Measurements from ENCODE around the gene ASF1B.

ASF1B gene

DNA sequence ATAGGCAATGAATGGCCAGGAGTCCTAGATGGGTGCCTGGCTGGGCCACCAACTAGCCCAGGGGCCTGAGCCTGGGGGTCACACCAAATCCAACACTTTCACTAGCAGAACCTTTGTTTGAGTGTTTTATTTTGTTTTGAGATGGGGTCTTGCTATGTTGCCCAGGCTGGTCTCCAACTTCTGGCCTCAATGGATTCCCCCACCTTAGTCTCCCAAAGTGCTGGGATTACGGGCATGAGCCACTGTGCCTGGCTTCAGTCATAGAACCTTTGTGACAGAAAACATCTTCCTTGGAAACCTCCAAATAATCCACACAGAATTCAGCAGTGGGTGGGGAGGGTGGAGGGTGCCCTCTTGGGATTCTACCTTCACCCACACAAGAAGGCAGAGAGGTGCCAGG, 24.9 kb downstream of the ASF1B start:
- DNase-seq (ENCODE audit: low read depth in 2 of 2) = no peak

- no peak for DNase-seq (ENCODE audit: low read depth in 2 of 2)
Observed at GRCh38 chr19:14110650-14111049, 25.7 kb downstream of the ASF1B start.

GRCh38 chr19:14107581-14108461, 28.6 kb downstream of the ASF1B start:
- DNase-seq (ENCODE audit: low read depth in 2 of 2) = no peak

- DNase-seq (ENCODE audit: low read depth in 2 of 2) = no peak
Observed at GRCh38 chr19:14106840-14107239, 29.5 kb downstream of the ASF1B start.

DNA sequence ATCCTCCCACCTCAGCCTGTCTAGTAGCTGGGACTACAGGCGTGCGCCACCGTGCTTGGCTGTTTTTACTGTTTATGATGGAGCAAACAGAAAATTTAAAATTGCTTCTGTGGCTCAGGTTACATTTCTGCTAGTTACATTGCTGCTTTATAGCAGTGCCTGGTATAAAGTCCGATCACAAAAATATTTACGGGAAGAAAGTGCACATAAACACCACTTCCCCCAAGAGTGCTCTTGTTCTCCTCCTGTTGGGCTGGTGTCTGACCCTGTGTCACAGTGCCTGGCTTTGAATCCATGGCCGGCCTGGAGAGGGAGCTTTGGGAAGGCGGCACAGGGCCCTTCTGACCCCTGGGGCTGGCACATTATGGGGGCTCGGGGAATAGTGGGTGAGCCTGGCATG, 30.7 kb downstream of the ASF1B start:
- no peak for DNase-seq (ENCODE audit: low read depth in 2 of 2)

DNA sequence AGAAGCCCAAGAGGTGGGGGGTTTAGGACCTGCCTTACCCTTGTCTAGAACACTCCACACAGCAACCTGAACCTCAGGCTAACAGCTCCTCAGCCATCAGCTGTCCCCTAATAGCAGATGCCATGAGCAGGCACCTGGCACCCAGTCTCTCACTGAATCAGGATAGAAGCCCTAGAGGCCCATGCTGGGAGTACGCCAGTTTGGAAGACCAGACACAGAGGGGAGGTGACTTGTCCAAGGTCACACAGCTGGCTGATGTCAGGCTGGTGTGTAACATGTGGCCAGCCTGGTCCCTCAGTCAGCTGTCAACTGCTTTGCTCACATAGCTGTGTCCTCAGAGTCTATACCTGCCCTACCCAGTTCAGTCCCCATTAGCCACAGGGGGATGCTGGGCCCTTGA, 33.1 kb downstream of the ASF1B start:
- no peak for DNase-seq (ENCODE audit: low read depth in 2 of 2)

- DNase-seq (ENCODE audit: low read depth in 2 of 2) = no peak
Observed at GRCh38 chr19:14102756-14103155, 33.6 kb downstream of the ASF1B start.

- DNase-seq (ENCODE audit: low read depth in 2 of 2) = no peak
Observed at GRCh38 chr19:14102102-14102696, 34.2 kb downstream of the ASF1B start.

GRCh38 chr19:14101003-14101545, 35.3 kb downstream of the ASF1B start:
- DNase-seq (ENCODE audit: low read depth in 2 of 2) = no peak

DNA sequence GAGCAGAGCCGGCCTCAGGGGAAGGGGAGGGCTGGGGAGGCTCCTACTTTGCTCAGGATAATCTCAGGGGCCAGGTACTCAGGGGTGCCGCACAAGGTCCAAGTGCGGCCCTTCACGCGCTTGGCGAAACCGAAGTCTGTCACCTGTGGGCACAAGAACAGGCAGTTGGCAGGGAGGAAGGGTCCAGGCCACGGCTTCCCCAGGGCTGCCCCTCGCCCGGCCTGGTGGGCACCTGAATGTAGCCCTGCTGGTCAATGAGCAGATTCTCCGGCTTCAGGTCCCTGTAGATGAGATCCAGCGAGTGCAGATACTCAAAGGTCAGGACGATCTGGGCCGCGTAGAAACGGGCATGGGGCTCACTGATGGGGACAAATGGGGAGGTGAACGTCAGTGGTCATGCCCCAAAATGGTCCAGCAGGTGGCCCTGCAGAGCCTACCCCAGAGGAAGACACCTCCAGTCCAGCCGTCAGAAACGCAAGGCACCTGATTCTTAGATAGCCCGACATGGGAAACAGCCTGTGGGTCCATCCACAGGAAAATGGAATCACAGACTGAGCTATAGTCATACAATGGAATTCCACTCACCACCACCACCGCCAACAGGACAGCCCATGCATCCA, 38.7 kb downstream of the ASF1B start:
- no peak for DNase-seq (ENCODE audit: low read depth in 2 of 2)

DNA sequence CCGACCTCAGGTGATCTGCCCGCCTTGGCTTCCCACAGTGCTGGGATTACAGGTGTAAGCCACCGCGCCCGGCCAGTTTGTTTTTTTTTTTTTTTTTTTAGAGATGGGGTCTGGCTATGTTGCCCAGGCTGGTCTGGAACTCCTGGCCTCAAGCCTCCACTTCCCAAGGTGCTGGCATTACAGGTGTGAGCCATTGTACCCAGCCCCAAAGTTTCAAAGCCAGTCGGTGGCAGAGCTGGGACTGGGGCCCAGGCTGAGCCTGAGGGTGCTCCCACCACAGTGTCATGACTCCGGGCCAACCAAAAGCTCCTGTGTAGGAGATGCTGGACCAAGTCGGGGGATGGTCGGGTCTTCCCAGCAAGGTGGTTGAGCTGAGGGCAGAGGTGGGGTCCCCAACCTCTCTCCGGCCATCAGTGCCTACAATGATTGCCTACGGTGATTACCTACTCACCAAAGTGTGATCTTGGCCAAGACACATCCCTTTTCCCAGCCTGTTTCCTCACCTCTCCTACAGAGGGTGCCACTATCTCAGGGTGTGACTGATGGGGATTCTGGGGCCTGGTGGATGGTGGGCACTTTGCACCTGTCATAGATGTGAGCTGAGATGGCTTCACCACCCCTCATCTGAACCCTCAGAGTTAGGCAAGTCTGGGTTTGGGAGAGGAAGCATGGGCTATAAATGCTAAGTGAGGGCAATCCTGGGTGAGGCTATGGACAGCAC, 40.0 kb downstream of the ASF1B start:
- no peak for DNase-seq (ENCODE audit: low read depth in 2 of 2)

- no peak for DNase-seq (ENCODE audit: low read depth in 2 of 2)
Observed at GRCh38 chr19:14094854-14095253, 41.5 kb downstream of the ASF1B start.

DNA sequence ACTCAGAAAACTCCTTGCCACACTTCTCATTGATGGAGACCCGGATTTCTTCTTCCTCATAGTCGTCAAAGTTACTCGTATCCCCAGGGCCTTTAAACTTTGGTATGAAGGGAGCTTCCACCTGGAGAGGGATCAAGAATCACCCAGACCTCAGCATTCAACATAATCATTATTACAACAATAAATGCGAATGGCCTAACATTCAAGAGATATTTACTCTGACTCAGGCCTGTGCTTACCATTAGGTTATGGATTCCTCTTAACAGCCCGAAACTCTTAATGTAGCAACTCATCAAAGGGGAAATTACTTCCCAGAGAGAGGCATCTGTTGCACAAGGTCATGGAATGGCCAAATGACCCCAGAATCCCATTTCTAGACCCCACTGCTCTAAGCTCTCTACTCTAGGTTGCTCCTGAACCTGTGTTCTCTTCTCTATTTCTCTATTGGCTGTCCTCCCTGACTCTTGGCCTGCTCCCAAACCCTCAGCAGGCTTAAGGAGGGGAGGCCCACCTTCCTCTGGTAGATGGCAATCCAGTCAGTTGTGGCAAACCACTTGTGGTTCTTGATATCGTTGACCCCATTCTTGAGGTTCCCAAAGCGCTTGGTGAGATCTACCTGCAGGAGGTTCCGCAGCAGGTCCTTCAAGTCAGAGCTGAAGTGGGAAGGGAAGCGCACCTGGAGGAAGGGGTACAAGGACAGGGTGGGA, 43.1 kb downstream of the ASF1B start:
- no peak for DNase-seq (ENCODE audit: low read depth in 2 of 2)

GRCh38 chr19:14091813-14092462, 44.5 kb downstream of the ASF1B start:
- DNase-seq (ENCODE audit: low read depth in 2 of 2) = peak in 1 of 2 donors; percentile 26

DNA sequence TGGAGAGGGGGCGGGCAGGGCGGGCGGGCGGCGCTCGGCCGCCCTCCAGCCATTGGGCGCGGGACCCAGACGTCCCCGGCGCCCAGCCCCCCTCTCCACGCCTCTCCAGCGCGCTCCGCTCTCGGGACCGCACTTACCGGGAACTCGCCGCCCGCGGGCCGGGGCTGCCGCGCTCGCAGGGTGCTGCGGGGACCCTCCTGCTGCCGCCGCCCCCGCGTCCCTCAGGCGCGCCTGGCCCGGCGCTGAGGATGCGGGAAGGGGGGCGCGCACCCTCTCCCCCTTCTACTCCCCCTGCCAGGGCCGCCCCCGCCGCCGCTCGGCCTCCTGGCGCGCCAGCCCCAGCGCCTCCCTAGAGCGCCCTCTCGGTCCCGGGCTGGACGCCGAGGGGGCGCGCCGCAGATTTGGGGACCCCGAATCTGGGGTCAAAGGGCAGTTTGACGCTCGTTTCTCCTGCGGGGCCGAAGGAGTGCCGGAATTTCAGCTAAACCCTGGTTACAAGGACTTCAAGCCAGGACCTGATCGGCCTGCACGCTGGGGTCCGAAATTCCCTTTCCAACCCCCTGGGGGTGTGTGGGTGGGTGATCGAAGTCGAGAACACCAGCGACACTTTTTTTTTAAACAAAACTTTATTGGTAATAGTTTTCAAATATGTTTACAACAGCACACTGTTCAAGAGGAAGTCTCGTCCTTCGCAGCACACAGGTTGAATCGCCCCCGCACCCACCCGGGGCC, 45.1 kb downstream of the ASF1B start:
- DNase-seq (ENCODE audit: low read depth in 2 of 2) = peak in 1 of 2 donors; percentile 31

GRCh38 chr19:14090509-14091080, 45.8 kb downstream of the ASF1B start, which contains the start of gene SAMD1:
TSS of gene SAMD1 (minus strand) at chr19:14090751.
- peak; percentile 78 to 83 for DNase-seq (ENCODE audit: low read depth in 2 of 2)

DNA sequence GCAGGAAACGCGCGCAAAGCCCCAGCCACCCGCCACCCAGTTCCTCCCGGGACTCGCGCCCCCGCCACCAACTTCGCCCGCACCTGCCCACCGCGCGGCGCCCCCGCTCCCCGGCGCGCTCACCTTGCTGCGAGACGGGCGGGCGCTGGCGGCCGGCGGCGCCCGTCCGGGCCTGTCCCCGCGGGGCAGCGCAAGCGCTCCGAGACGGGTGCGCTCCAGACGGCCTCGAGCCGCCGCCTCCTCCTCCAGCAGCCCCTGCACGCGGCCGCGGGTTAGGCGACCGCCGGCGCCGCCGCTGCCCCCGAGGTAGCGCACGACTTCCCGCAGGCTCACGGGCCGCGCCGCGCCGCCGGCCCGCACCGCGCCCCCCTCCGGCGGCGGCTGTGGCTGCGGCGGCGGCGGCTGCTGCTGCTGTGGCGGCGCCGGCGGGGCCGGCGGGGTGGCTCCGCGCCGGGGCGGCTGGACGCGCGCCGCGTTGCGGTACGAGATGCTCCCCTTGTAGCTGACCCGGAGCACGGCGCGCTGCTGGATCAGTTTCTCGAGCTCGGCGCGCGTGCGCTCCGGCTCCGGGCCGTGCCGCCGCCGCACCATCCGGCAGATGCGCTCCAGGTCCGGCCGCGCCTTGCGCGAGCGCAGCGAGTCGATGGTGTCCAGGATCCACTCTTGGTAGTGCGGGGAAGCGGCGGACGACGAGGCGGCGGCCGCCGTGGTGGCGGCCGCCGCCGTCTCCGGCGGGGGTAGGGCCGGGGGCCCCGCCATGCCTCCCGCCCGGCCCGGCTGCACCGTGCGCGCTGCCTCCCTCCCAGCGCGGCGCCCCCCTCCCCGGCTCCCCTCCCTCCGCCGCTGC, 46.5 kb downstream of the ASF1B start:
- no peak for DNase-seq (ENCODE audit: low read depth in 2 of 2)

DNA sequence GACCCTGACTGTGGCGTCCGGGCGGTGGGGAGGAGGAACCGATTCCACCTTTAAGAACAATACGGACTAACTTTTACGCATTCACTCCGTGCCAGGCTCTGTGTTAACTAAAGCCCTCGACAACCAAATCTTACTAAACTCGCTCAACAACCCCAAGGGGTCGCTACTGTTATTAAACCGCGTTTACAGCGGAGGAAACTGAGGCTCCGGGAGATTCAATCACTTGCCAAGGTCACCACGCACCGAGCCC, 47.1 kb downstream of the ASF1B start:
- DNase-seq (ENCODE audit: low read depth in 2 of 2) = no peak
